CD14-positive monocyte (primary cell): ENCODE data around the gene RPUSD4. TPM values are rescaled to one million over a fixed set of nuclear protein-coding genes. Genes with fewer than 3 reads are reported as not detected.

Experiments
- DNase-seq, 3 donors: peaks; one replicate each; pipeline ENCODE4 v3.0.0-alpha.2; 2011 to 2022
- H2AFZ ChIP-seq: 2 replicates; pipeline ENCODE4 v1.6.0; 2012; ENCODE audit warnings: mild to moderate bottlenecking, low read depth, low read length, inconsistent platforms; ENCODE audit not compliant: insufficient read depth, poor library complexity, severe bottlenecking
- H3K27ac ChIP-seq, 2 donors: 1 replicate in 1 of 2; 2 replicates in 1 of 2; pipeline ENCODE4 v1.5.1; 2012 to 2013; ENCODE audit warnings: low read length in 2 of 2, control low read depth in 1 of 2, inconsistent platforms in 1 of 2, low read depth in 1 of 2, mild to moderate bottlenecking in 1 of 2
- H3K27me3 ChIP-seq, 2 donors: one replicate each; pipeline versions ENCODE4 v1.6.0 to v1.6.1; 2011 to 2013; ENCODE audit warnings: low read length in 2 of 2; ENCODE audit not compliant: control insufficient read depth in 2 of 2, insufficient read depth in 2 of 2
- H3K36me3 ChIP-seq, 2 donors: replicated peaks in 1 of 2; 1 replicate in 1 of 2; 2 replicates in 1 of 2; pipeline versions ENCODE4 v1.5.1 to v1.6.1; 2012 to 2013; ENCODE audit warnings: low read length in 2 of 2, control low read depth in 1 of 2, inconsistent platforms in 1 of 2, mild to moderate bottlenecking in 1 of 2; ENCODE audit not compliant: insufficient read depth in 2 of 2, control insufficient read depth in 1 of 2
- H3K4me1 ChIP-seq, 2 donors: 1 replicate in 1 of 2; 2 replicates in 1 of 2; pipeline versions ENCODE4 v1.5.1 to v1.6.1; 2012 to 2013; ENCODE audit warnings: low read length in 2 of 2, control low read depth in 1 of 2, inconsistent platforms in 1 of 2, mild to moderate bottlenecking in 1 of 2, moderate library complexity in 1 of 2; ENCODE audit not compliant: insufficient read depth in 2 of 2, control insufficient read depth in 1 of 2
- H3K4me2 ChIP-seq: replicated peaks from 2 replicates; pipeline ENCODE3; 2012; ENCODE audit warnings: low read length, moderate library complexity, mild to moderate bottlenecking; ENCODE audit not compliant: poor library complexity, severe bottlenecking; ENCODE audit errors: extremely low read depth
- H3K4me3 ChIP-seq, 3 experiments: fragments of 200-600 bp in 1 of 3; sonication (generic) in 1 of 3; replicated peaks in 1 of 3; 1 replicate in 2 of 3; 2 replicates in 1 of 3; pipeline ENCODE4 v1.5.1; 2011 to 2013; ENCODE audit warnings: low read length in 3 of 3, mild to moderate bottlenecking in 3 of 3, control low read depth in 2 of 3, low read depth in 2 of 3, inconsistent platforms in 1 of 3, moderate library complexity in 1 of 3
- H3K79me2 ChIP-seq: 2 replicates; pipeline ENCODE4 v1.6.0; 2012; ENCODE audit warnings: mild to moderate bottlenecking, control low read depth, inconsistent platforms, low read length, moderate library complexity; ENCODE audit not compliant: insufficient read depth
- H3K9ac ChIP-seq: 2 replicates; pipeline ENCODE4 v1.6.0; 2017; ENCODE audit warnings: low read length, mild to moderate bottlenecking; ENCODE audit not compliant: insufficient read depth, poor library complexity, severe bottlenecking
- H3K9me3 ChIP-seq, 2 donors: replicated peaks in 1 of 2; 1 replicate in 1 of 2; 2 replicates in 1 of 2; pipeline versions ENCODE4 v1.5.1 to v1.6.1; 2012 to 2013; ENCODE audit warnings: low read length in 2 of 2, control low read depth in 1 of 2; ENCODE audit not compliant: control insufficient read depth in 1 of 2, insufficient read depth in 1 of 2
- H4K20me1 ChIP-seq: 2 replicates; pipeline ENCODE4 v1.6.0; 2012; ENCODE audit warnings: mild to moderate bottlenecking, low read length, control low read depth, moderate library complexity; ENCODE audit not compliant: insufficient read depth
- H3K27ac Mint-ChIP-seq, 7 donors: one replicate each; pipeline ENCODE4 v1.8.0; 2020; ENCODE audit warnings: mild to moderate bottlenecking in 7 of 7, mixed read lengths in 7 of 7, moderate library complexity in 6 of 7, inconsistent platforms in 2 of 7
- H3K27me3 Mint-ChIP-seq, 3 donors: one replicate each; pipeline ENCODE4 v1.8.0; 2021 to 2022; ENCODE audit warnings: low read depth in 3 of 3, mild to moderate bottlenecking in 3 of 3, mixed read lengths in 3 of 3, moderate library complexity in 3 of 3, inconsistent platforms in 1 of 3
- H3K36me3 Mint-ChIP-seq, 2 donors: one replicate each; pipeline ENCODE4 v1.8.0; 2020; ENCODE audit warnings: mixed read lengths in 2 of 2, inconsistent platforms in 1 of 2, mild to moderate bottlenecking in 1 of 2
- H3K4me1 Mint-ChIP-seq: one replicate; pipeline ENCODE4 v1.8.0; 2020; ENCODE audit warnings: mild to moderate bottlenecking, mixed read lengths
- H3K4me3 Mint-ChIP-seq, 2 donors: one replicate each; pipeline ENCODE4 v1.8.0; 2020; ENCODE audit warnings: mild to moderate bottlenecking in 2 of 2, mixed read lengths in 2 of 2, moderate library complexity in 1 of 2
- H3K9me3 Mint-ChIP-seq, 7 donors: one replicate each; pipeline ENCODE4 v1.8.0; 2020 to 2022; ENCODE audit warnings: mixed read lengths in 7 of 7, mild to moderate bottlenecking in 6 of 7, moderate library complexity in 6 of 7, inconsistent platforms in 2 of 7
- WGBS: methylation state at CpG from one replicate; pipeline ENCODE4 v1.1.5; 2013; ENCODE audit warnings: missing lambda C conversion rate; ENCODE audit not compliant: insufficient coverage; 5-methylcytosine and 5-hydroxymethylcytosine counted together
- intact Hi-C, 2 donors: fragments of 100-400 bp; cut with micrococcal nuclease; formaldehyde crosslinking; loops; one replicate each; pipeline versions ENCODE4 v1.15.0 to v1.15.1; 2023
- polyA plus RNA-seq, 3 donors: library from polyadenylated mRNA; depleted of rRNA in 1 of 3; unstranded in 2 of 3; stranded (reverse) in 1 of 3; fragments of 300-500 nt in 2 of 3; fragments of >200 nt in 1 of 3; fragmentation: Illumina TruSeq in 2 of 3; gene quantifications; 1 replicate in 2 of 3; 2 replicates in 1 of 3; pipeline ENCODE4 v1.2.3, GENCODE V29; 2012 to 2021
- TF ChIP-seq, protein P1 (sequence below): fragments of 200-600 bp; IDR thresholded peaks from one replicate; pipeline ENCODE4 v1.8.0; 2022; ENCODE audit warnings: antibody characterized with exemption, mild to moderate bottlenecking

The RPUSD4 gene
- polyA plus RNA-seq, 3 donors: 9.0 to 15.5 (median 10.3) TPM

DNA sequence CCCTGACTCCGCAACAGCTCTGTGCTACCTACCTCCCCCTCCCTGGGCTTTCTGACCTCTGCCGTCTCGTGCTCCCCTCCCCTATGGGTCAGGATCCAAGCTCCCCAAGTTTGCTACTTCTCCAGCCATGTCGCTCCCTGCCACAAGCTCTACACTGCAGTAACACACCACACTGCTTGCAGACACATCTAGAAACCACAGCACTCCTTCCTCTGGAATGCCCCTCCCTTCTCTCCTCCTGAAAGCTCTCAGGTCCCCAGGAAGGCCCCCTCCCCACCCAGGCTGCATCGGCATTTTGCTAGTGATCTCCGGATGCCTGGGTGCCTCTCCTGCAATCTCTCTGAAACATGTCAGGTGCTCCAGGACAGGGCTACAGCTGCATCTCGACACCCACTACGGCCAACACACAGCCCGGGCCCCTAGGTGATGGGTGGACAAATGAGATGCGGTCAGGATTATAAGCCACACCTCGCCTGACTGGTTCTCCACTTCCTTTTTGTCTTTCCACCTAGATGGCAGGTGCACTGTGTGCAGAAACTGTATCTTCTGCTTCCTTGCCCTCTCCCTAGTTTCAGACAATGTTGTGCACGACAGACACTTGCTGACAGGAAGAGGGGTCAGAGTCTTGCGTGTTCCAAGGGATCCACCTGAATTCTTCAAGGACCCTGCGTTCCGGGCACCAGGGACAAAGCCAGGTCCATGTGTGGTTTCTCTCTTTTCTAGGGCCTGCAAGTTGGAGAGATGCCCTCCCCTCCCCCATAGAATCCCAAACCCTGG lies 22.9 kb downstream of the RPUSD4 start:
- Mint-ChIP-seq H3K36me3 (peaks cover 34 to 41% of the 10 kb centered on the region in 2 donors), H3K4me3 (no peak overlapping the region), H3K4me1 (no peaks in the 10 kb centered on the region), H3K27me3 (peaks cover 0 to 3% (median 2%) of the 10 kb centered on the region in 3 donors), H3K27ac (peak overlapping the region in 2 of 7 donors; percentile 21 to 59), H3K9me3 (no peaks in the 10 kb centered on the region)
- no peak overlapping the region for H3K4me3 ChIP-seq
- TF ChIP-seq, protein P1, sequence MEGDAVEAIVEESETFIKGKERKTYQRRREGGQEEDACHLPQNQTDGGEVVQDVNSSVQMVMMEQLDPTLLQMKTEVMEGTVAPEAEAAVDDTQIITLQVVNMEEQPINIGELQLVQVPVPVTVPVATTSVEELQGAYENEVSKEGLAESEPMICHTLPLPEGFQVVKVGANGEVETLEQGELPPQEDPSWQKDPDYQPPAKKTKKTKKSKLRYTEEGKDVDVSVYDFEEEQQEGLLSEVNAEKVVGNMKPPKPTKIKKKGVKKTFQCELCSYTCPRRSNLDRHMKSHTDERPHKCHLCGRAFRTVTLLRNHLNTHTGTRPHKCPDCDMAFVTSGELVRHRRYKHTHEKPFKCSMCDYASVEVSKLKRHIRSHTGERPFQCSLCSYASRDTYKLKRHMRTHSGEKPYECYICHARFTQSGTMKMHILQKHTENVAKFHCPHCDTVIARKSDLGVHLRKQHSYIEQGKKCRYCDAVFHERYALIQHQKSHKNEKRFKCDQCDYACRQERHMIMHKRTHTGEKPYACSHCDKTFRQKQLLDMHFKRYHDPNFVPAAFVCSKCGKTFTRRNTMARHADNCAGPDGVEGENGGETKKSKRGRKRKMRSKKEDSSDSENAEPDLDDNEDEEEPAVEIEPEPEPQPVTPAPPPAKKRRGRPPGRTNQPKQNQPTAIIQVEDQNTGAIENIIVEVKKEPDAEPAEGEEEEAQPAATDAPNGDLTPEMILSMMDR: no peak
- H3K27ac ChIP-seq: no peak overlapping the region
- no peak overlapping the region for H2AFZ ChIP-seq
- H3K79me2 ChIP-seq: no peaks in the 10 kb centered on the region
- intact Hi-C loops: no loop called here
- 89% methylated on average over 9 of the region's 15 CpGs for WGBS
- H3K36me3 ChIP-seq: peaks cover 23 to 37% of the 10 kb centered on the region in 2 donors
- no peaks in the 10 kb centered on the region for H3K4me1 ChIP-seq
- H3K4me2 ChIP-seq: no peak overlapping the region
- H4K20me1 ChIP-seq: no peaks in the 10 kb centered on the region
- no peak for DNase-seq
- H3K9me3 ChIP-seq: no peaks in the 10 kb centered on the region
- no peaks in the 10 kb centered on the region for H3K27me3 ChIP-seq
- H3K9ac ChIP-seq: no peak overlapping the region

DNA sequence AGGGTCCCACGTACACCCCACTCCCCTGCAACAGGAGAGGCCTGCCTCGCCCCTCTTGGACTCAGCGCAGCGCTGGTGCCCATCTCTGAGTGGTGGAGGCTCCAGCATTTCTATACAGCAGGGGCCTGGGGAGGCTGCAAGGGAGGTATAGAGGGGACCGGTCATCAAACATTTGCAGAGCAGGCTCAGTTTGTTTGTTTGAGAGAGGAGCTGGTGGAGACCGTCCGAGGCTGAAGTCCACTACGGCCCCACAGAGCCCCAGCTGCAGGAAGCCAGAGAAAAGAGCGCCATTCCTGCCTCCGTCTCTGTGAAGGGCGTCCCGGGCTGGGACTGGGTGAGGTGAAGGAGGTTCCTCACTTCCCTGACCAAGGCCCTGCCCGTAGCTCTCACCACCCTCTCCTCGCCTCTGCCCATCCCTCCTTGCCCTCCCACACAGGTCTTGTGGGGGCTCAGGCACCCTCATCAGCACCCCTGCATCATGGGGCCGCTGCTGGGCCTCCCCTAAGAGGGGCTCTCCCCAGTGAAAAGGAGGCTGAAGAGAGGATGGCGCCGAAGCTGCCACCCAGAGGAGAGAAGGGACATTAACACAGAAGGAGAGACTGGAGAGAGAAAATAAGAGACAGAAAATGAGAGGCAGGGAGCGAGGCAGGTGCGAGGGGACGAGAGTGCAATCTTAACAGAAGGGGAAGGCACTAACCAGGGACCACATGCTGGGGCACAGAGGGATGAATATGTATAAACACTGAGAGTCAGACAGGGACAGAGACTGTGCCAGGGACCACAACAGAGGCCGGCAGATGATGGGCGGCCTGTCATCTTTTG lies 24.5 kb downstream of the RPUSD4 start:
- Histone ChIP-seq H3K27me3 (no peaks in the 10 kb centered on the region), H3K4me3 (no peak overlapping the region), H3K27ac (no peak overlapping the region), H4K20me1 (no peaks in the 10 kb centered on the region), H3K4me1 (no peaks in the 10 kb centered on the region), H3K36me3 (peaks cover 8 to 21% of the 10 kb centered on the region in 2 donors), H3K79me2 (no peaks in the 10 kb centered on the region), H3K9ac (no peak overlapping the region), H2AFZ (no peak overlapping the region), H3K9me3 (peaks cover 0 to under 1% of the 10 kb centered on the region in 2 donors), H3K4me2 (no peak overlapping the region)
- TF ChIP-seq, protein P1: no peak
- Mint-ChIP-seq H3K4me3 (no peak overlapping the region), H3K9me3 (peaks cover 0 to 4% (median 2%) of the 10 kb centered on the region in 7 donors), H3K27ac (no peak overlapping the region), H3K4me1 (no peaks in the 10 kb centered on the region), H3K27me3 (peaks cover 2 to 3% (median 3%) of the 10 kb centered on the region in 3 donors), H3K36me3 (peaks cover 21 to 25% of the 10 kb centered on the region in 2 donors)
- intact Hi-C loops: no loop called here
- WGBS: 82% methylated on average over 12 of the region's 22 CpGs
- DNase-seq: no peak
